Natural killer cell (primary cell): ENCODE results near the gene MB. TPM values are rescaled to one million over a fixed set of nuclear protein-coding genes. Genes with fewer than 3 reads are reported as not detected.

ENCODE experiments used
- ATAC-seq, 3 donors: fragments of 150-1000 bp in 2 of 3; fragments of 200-7000 bp in 1 of 3; cut with Tn5 transposase; 1 replicate in 1 of 3; 2 replicates in 2 of 3; pipeline ENCODE4 v1.10.0; 2021; ENCODE audit warnings: mild to moderate bottlenecking in 2 of 3, moderate library complexity in 2 of 3
- DNase-seq, 2 donors: peaks; one replicate each; pipeline versions ENCODE4 v3.0.0 to v3.0.0-alpha.2; 2013 to 2021; ENCODE audit warnings: mixed read lengths in 1 of 2
- H3K27ac ChIP-seq: one replicate; pipeline ENCODE4 v1.5.1; 2013; ENCODE audit warnings: mild to moderate bottlenecking, low read length
- H3K27me3 ChIP-seq: one replicate; pipeline ENCODE4 v1.6.1; 2013; ENCODE audit warnings: low read length; ENCODE audit not compliant: control insufficient read depth, insufficient read depth
- H3K36me3 ChIP-seq: one replicate; pipeline ENCODE4 v1.6.1; 2013; ENCODE audit warnings: low read length; ENCODE audit not compliant: control insufficient read depth, insufficient read depth
- H3K4me1 ChIP-seq: one replicate; pipeline ENCODE4 v1.6.1; 2013; ENCODE audit warnings: low read length; ENCODE audit not compliant: control insufficient read depth, insufficient read depth
- H3K4me3 ChIP-seq: one replicate; pipeline ENCODE4 v1.5.1; 2013; ENCODE audit warnings: low read length
- H3K9me3 ChIP-seq: one replicate; pipeline ENCODE4 v1.6.1; 2013; ENCODE audit warnings: low read length; ENCODE audit not compliant: control insufficient read depth, insufficient read depth
- H3K27ac Mint-ChIP-seq, 2 donors: one replicate each; pipeline ENCODE4 v1.8.0; 2022; ENCODE audit warnings: mild to moderate bottlenecking in 2 of 2, mixed read lengths in 2 of 2, moderate library complexity in 1 of 2
- H3K27me3 Mint-ChIP-seq, 2 donors: one replicate each; pipeline ENCODE4 v1.8.0; 2022; ENCODE audit warnings: low read depth in 2 of 2, mixed read lengths in 2 of 2
- H3K36me3 Mint-ChIP-seq: one replicate; pipeline ENCODE4 v1.8.0; 2022; ENCODE audit warnings: mixed read lengths
- H3K4me1 Mint-ChIP-seq, 2 donors: one replicate each; pipeline ENCODE4 v1.8.0; 2022; ENCODE audit warnings: mixed read lengths in 2 of 2
- H3K4me3 Mint-ChIP-seq: one replicate; pipeline ENCODE4 v1.8.0; 2022; ENCODE audit warnings: mild to moderate bottlenecking, moderate library complexity, mixed read lengths
- H3K9me3 Mint-ChIP-seq, 2 donors: one replicate each; pipeline ENCODE4 v1.8.0; 2022; ENCODE audit warnings: mixed read lengths in 2 of 2
- CTCF ChIP-seq: fragments of 200-600 bp; IDR thresholded peaks from one replicate; pipeline ENCODE4 v1.8.0; 2022; ENCODE audit warnings: antibody characterized with exemption
- WGBS: methylation state at CpG from one replicate; pipeline ENCODE4 v1.1.7; 2013; ENCODE audit warnings: missing lambda C conversion rate; ENCODE audit not compliant: insufficient coverage; 5-methylcytosine and 5-hydroxymethylcytosine counted together
- intact Hi-C: fragments of 100-400 bp; cut with micrococcal nuclease; formaldehyde crosslinking; loops from one replicate; pipeline ENCODE4 v1.14.2; 2022
- total RNA-seq, 4 donors: library from RNA; stranded (reverse); fragments of 120-200 nt in 1 of 4; gene quantifications; one replicate each; pipeline versions ENCODE4 v1.2.3 to v1.2.4, GENCODE V29; 2013 to 2022

MB gene
- total RNA-seq, 3 donors from 2014 or later (not counting 1 experiment from before 2014, with no cell fraction given) = not detected

- no peak overlapping the region for H3K4me3 ChIP-seq
- no peaks in the 10 kb centered on the region for H3K9me3 ChIP-seq
- no peaks in the 10 kb centered on the region for H3K36me3 ChIP-seq
- no peaks in the 10 kb centered on the region for H3K27me3 ChIP-seq
- 37% methylated on average over 9 of the region's 9 CpGs for WGBS
- H3K27me3 Mint-ChIP-seq = peaks cover 10 to 28% of the 10 kb centered on the region in 2 donors
- no peaks in the 10 kb centered on the region for H3K36me3 Mint-ChIP-seq
- H3K4me3 Mint-ChIP-seq = no peak overlapping the region
- DNase-seq = no peak
- intact Hi-C loops = no loop called here
- H3K27ac Mint-ChIP-seq = no peak overlapping the region
- H3K27ac ChIP-seq = no peak overlapping the region
- TF ChIP-seq CTCF = no peak
- H3K4me1 ChIP-seq = peaks cover 15% of the 10 kb centered on the region
- no peaks in the 10 kb centered on the region for H3K9me3 Mint-ChIP-seq
- no peaks in the 10 kb centered on the region for H3K4me1 Mint-ChIP-seq
- no peak for ATAC-seq
Observed at GRCh38 chr22:35604621-35605368, 12.3 kb downstream of the MB start.

- Histone ChIP-seq H3K9me3 (no peaks in the 10 kb centered on the region), H3K4me1 (peaks cover 15% of the 10 kb centered on the region), H3K4me3 (no peak overlapping the region), H3K27ac (no peak overlapping the region), H3K27me3 (no peaks in the 10 kb centered on the region), H3K36me3 (no peaks in the 10 kb centered on the region)
- intact Hi-C loops = no loop called here
- Mint-ChIP-seq H3K36me3 (no peaks in the 10 kb centered on the region), H3K27ac (no peak overlapping the region), H3K4me1 (no peaks in the 10 kb centered on the region), H3K4me3 (no peak overlapping the region), H3K27me3 (peaks cover 2 to 8% of the 10 kb centered on the region in 2 donors), H3K9me3 (no peaks in the 10 kb centered on the region)
- ATAC-seq (peak in 2 of 3 donors; percentile 26 to 46), DNase-seq (peak in 1 of 2 donors; percentile 22)
- no peak for TF ChIP-seq CTCF
- WGBS = 55% methylated on average over 9 of the region's 9 CpGs
Observed at GRCh38 chr22:35601743-35602615, 15.2 kb downstream of the MB start.

GRCh38 chr22:35601013-35601580, 16.0 kb downstream of the MB start:
- DNase-seq = no peak
- intact Hi-C loops = no loop called here
- 100% methylated on average over 5 of the region's 5 CpGs for WGBS
- Histone ChIP-seq H3K9me3 (no peaks in the 10 kb centered on the region), H3K27ac (no peak overlapping the region), H3K36me3 (no peaks in the 10 kb centered on the region), H3K4me1 (peaks cover 15% of the 10 kb centered on the region), H3K4me3 (no peak overlapping the region), H3K27me3 (no peaks in the 10 kb centered on the region)
- peaks cover under 1 to 2% of the 10 kb centered on the region in 2 donors for H3K27me3 Mint-ChIP-seq
- H3K9me3 Mint-ChIP-seq = no peaks in the 10 kb centered on the region
- no peaks in the 10 kb centered on the region for H3K36me3 Mint-ChIP-seq
- no peak overlapping the region for H3K27ac Mint-ChIP-seq
- ATAC-seq = peak in 1 of 3 donors; percentile 38
- no peaks in the 10 kb centered on the region for H3K4me1 Mint-ChIP-seq
- no peak for TF ChIP-seq CTCF
- H3K4me3 Mint-ChIP-seq = no peak overlapping the region
